Astrocyte (in vitro differentiated cells and primary cell): ENCODE measurements around the gene LCLAT1. TPM values are rescaled to one million over a fixed set of nuclear protein-coding genes. Genes with fewer than 3 reads are reported as not detected.

Experiments used
- DNase-seq: peaks from one replicate; pipeline ENCODE4 v3.0.0-alpha.2; 2010; ENCODE audit warnings: low read depth
- FAIRE-seq: peaks from 2 replicates; lab custom pipeline; 2011; peaks lifted over from hg19 to GRCh38; lab: Jason Lieb, UNC
- H2AFZ ChIP-seq: 2 replicates; pipeline ENCODE4 v1.6.0; 2012; ENCODE audit warnings: low read depth, low read length, inconsistent platforms
- H3K27ac ChIP-seq: 2 replicates; pipeline ENCODE4 v1.5.1; 2011; ENCODE audit warnings: low read depth, low read length, inconsistent platforms
- H3K27me3 ChIP-seq: 2 replicates; pipeline ENCODE4 v1.6.0; 2011; ENCODE audit warnings: low read length, inconsistent platforms; ENCODE audit not compliant: insufficient read depth
- H3K36me3 ChIP-seq: 2 replicates; pipeline ENCODE4 v1.5.1; 2011; ENCODE audit warnings: low read length, inconsistent platforms; ENCODE audit not compliant: insufficient read depth
- H3K4me1 ChIP-seq: 2 replicates; pipeline ENCODE4 v1.5.1; 2011; ENCODE audit warnings: low read length, inconsistent platforms; ENCODE audit not compliant: insufficient read depth
- H3K4me2 ChIP-seq: 2 replicates; pipeline ENCODE4 v1.6.0; 2012; ENCODE audit warnings: low read length, inconsistent platforms
- H3K4me3 ChIP-seq: 2 replicates; pipeline ENCODE4 v1.5.1; 2011; ENCODE audit warnings: low read depth, mild to moderate bottlenecking, low read length, inconsistent platforms; ENCODE audit not compliant: insufficient read depth
- H3K79me2 ChIP-seq: 2 replicates; pipeline ENCODE4 v1.6.0; 2012; ENCODE audit warnings: mild to moderate bottlenecking, low read length, inconsistent platforms; ENCODE audit not compliant: insufficient read depth
- H3K9ac ChIP-seq: 2 replicates; pipeline ENCODE4 v1.6.0; 2012; ENCODE audit warnings: mild to moderate bottlenecking, low read length, inconsistent platforms
- H3K9me3 ChIP-seq: 2 replicates; pipeline ENCODE4 v1.5.1; 2012; ENCODE audit warnings: low read depth, mild to moderate bottlenecking, low read length, inconsistent platforms; ENCODE audit not compliant: insufficient read depth
- H4K20me1 ChIP-seq: 2 replicates; pipeline ENCODE4 v1.6.0; 2012; ENCODE audit warnings: low read length, inconsistent platforms; ENCODE audit not compliant: insufficient read depth
- H3K27ac Mint-ChIP-seq: one replicate; pipeline ENCODE4 v1.8.0; 2021; ENCODE audit warnings: mild to moderate bottlenecking, mixed read lengths; ENCODE audit not compliant: unreplicated experiment
- H3K27me3 Mint-ChIP-seq: one replicate; pipeline ENCODE4 v1.8.0; 2021; ENCODE audit warnings: low read depth, mixed read lengths; ENCODE audit not compliant: unreplicated experiment
- H3K36me3 Mint-ChIP-seq: one replicate; pipeline ENCODE4 v1.8.0; 2021; ENCODE audit warnings: low read depth, mixed read lengths; ENCODE audit not compliant: unreplicated experiment
- H3K4me1 Mint-ChIP-seq: one replicate; pipeline ENCODE4 v1.8.0; 2021; ENCODE audit warnings: low read depth, mixed read lengths; ENCODE audit not compliant: unreplicated experiment
- H3K4me3 Mint-ChIP-seq: one replicate; pipeline ENCODE4 v1.8.0; 2021; ENCODE audit warnings: mild to moderate bottlenecking, moderate library complexity, mixed read lengths; ENCODE audit not compliant: unreplicated experiment
- H3K9me3 Mint-ChIP-seq: one replicate; pipeline ENCODE4 v1.8.0; 2021; ENCODE audit warnings: mild to moderate bottlenecking, mixed read lengths; ENCODE audit not compliant: unreplicated experiment
- CTCF ChIP-seq: IDR thresholded peaks from 2 replicates; pipeline ENCODE4 v1.5.1; 2011; ENCODE audit warnings: low read depth, mild to moderate bottlenecking, inconsistent platforms, low read length, moderate library complexity; ENCODE audit not compliant: insufficient read depth
- EZH2 ChIP-seq: IDR thresholded peaks from 2 replicates; pipeline ENCODE4 v1.6.1; 2012; ENCODE audit warnings: mild to moderate bottlenecking, low read length, inconsistent platforms; ENCODE audit not compliant: insufficient read depth
- total RNA-seq: library from RNA; stranded (reverse); gene quantifications from 2 replicates; pipeline ENCODE4 v1.2.1, GENCODE V29; 2021

Gene LCLAT1
- total RNA-seq, 1 donor from 2014 or later = 17.5 TPM

GRCh38 chr2:30677861-30678385 is 230.9 kb downstream of the LCLAT1 start:
- peaks cover 2% of the 10 kb centered on the region for H3K4me1 Mint-ChIP-seq
- Histone ChIP-seq H3K9ac (no peak overlapping the region), H3K27me3 (no peaks in the 10 kb centered on the region), H3K9me3 (no peaks in the 10 kb centered on the region), H4K20me1 (no peaks in the 10 kb centered on the region), H3K27ac (no peak overlapping the region), H2AFZ (no peak overlapping the region), H3K4me1 (no peaks in the 10 kb centered on the region), H3K79me2 (no peaks in the 10 kb centered on the region), H3K4me3 (no peak overlapping the region), H3K36me3 (no peaks in the 10 kb centered on the region), H3K4me2 (no peak overlapping the region)
- no peak overlapping the region for H3K27ac Mint-ChIP-seq
- peaks cover 5% of the 10 kb centered on the region for H3K9me3 Mint-ChIP-seq
- FAIRE-seq = no peak
- no peak overlapping the region for H3K4me3 Mint-ChIP-seq
- DNase-seq = no peak
- H3K27me3 Mint-ChIP-seq = peaks cover 3% of the 10 kb centered on the region
- H3K36me3 Mint-ChIP-seq = peaks cover 2% of the 10 kb centered on the region
- TF ChIP-seq EZH2 = no peak
- no peak for TF ChIP-seq CTCF

- Histone ChIP-seq H3K36me3 (no peaks in the 10 kb centered on the region), H3K9ac (no peak overlapping the region), H3K9me3 (no peaks in the 10 kb centered on the region), H4K20me1 (no peaks in the 10 kb centered on the region), H3K4me3 (no peak overlapping the region), H3K27ac (no peak overlapping the region), H3K79me2 (no peaks in the 10 kb centered on the region), H3K4me1 (no peaks in the 10 kb centered on the region), H3K4me2 (no peak overlapping the region), H3K27me3 (no peaks in the 10 kb centered on the region), H2AFZ (no peak overlapping the region)
- DNase-seq = no peak
- TF ChIP-seq EZH2 (no peak), CTCF (no peak)
- H3K36me3 Mint-ChIP-seq = peaks cover 2% of the 10 kb centered on the region
- peaks cover 3% of the 10 kb centered on the region for H3K27me3 Mint-ChIP-seq
- H3K9me3 Mint-ChIP-seq = peaks cover 5% of the 10 kb centered on the region
- no peak overlapping the region for H3K4me3 Mint-ChIP-seq
- H3K4me1 Mint-ChIP-seq = peaks cover 2% of the 10 kb centered on the region
- no peak for FAIRE-seq
- peak overlapping the region; percentile 11 for H3K27ac Mint-ChIP-seq
Measured at GRCh38 chr2:30678410-30679137, 231.5 kb downstream of the LCLAT1 start.
